GM23338 (cell line): ENCODE data around the gene MSH3. TPM values are rescaled to one million over a fixed set of nuclear protein-coding genes. Genes with fewer than 3 reads are reported as not detected.

Experiments
- ATAC-seq: fragments of 200-7000 bp; cut with Tn5 transposase; 3 replicates; pipeline ENCODE4 v1.9.1; 2020
- DNase-seq: peaks from one replicate; pipeline ENCODE4 v3.0.0-alpha.2; 2015; ENCODE audit warnings: low spot score
- H2AFZ ChIP-seq: fragments of 200-600 bp; sonication (generic); 2 replicates; pipeline ENCODE4 v1.8.0; 2016; ENCODE audit warnings: antibody characterized with exemption, mild to moderate bottlenecking, moderate library complexity
- H3F3A ChIP-seq: fragments of 200-600 bp; sonication (generic); replicated peaks from 2 replicates; pipeline ENCODE4 v1.8.0; 2017; ENCODE audit warnings: antibody characterized with exemption, mixed run types, low read depth
- H3K27ac ChIP-seq: fragments of 200-600 bp; sonication (generic); 2 replicates; pipeline ENCODE4 v1.6.1; 2016; ENCODE audit warnings: low read depth
- H3K27me3 ChIP-seq: fragments of 200-600 bp; sonication (generic); 2 replicates; pipeline ENCODE4 v1.8.0; 2016; ENCODE audit warnings: mild to moderate bottlenecking, mixed run types, moderate library complexity; ENCODE audit not compliant: insufficient read depth
- H3K36me3 ChIP-seq: fragments of 200-600 bp; sonication (generic); 2 replicates; pipeline ENCODE4 v1.8.0; 2016; ENCODE audit warnings: mild to moderate bottlenecking; ENCODE audit not compliant: insufficient read depth
- H3K4me1 ChIP-seq: fragments of 200-600 bp; sonication (generic); 2 replicates; pipeline ENCODE4 v1.8.0; 2016; ENCODE audit warnings: mild to moderate bottlenecking, moderate library complexity; ENCODE audit not compliant: insufficient read depth
- H3K4me2 ChIP-seq: fragments of 200-600 bp; sonication (generic); 2 replicates; pipeline ENCODE4 v1.7.1; 2017; ENCODE audit warnings: mixed run types
- H3K4me3 ChIP-seq: fragments of 200-600 bp; sonication (generic); 2 replicates; pipeline ENCODE4 v1.6.1; 2016; ENCODE audit warnings: mixed run types
- H3K79me2 ChIP-seq: fragments of 200-600 bp; sonication (generic); replicated peaks from 2 replicates; pipeline ENCODE4 v1.8.0; 2017; ENCODE audit warnings: mild to moderate bottlenecking; ENCODE audit not compliant: insufficient read depth
- H3K9me2 ChIP-seq: fragments of 200-600 bp; sonication (generic); 2 replicates; pipeline ENCODE4 v1.8.0; 2017; ENCODE audit not compliant: insufficient read depth
- H4K20me1 ChIP-seq: fragments of 200-600 bp; sonication (generic); replicated peaks from 2 replicates; pipeline ENCODE4 v1.8.0; 2017; ENCODE audit warnings: mild to moderate bottlenecking; ENCODE audit not compliant: insufficient read depth
- H3K27ac Mint-ChIP-seq: 2 replicates; pipeline ENCODE4 v1.8.0; 2020; ENCODE audit warnings: inconsistent platforms, mild to moderate bottlenecking, moderate library complexity, mixed read lengths
- H3K27me3 Mint-ChIP-seq: 3 replicates; pipeline ENCODE4 v1.8.0; 2022; ENCODE audit warnings: low read depth, mild to moderate bottlenecking, moderate library complexity, mixed read lengths, inconsistent platforms; ENCODE audit not compliant: insufficient read depth, poor library complexity
- H3K36me3 Mint-ChIP-seq: 3 replicates; pipeline ENCODE4 v1.8.0; 2021; ENCODE audit warnings: low read depth, mild to moderate bottlenecking, inconsistent platforms, moderate library complexity, mixed read lengths
- H3K4me1 Mint-ChIP-seq: 3 replicates; pipeline ENCODE4 v1.8.0; 2020; ENCODE audit warnings: mild to moderate bottlenecking, inconsistent platforms, mixed read lengths
- H3K4me3 Mint-ChIP-seq: 3 replicates; pipeline ENCODE4 v1.8.0; 2021; ENCODE audit warnings: moderate library complexity, mild to moderate bottlenecking, inconsistent platforms, mixed read lengths
- H3K9me3 Mint-ChIP-seq: 3 replicates; pipeline ENCODE4 v1.8.0; 2020; ENCODE audit warnings: moderate library complexity, mild to moderate bottlenecking, inconsistent platforms, mixed read lengths
- CREB1 ChIP-seq: fragments of 250-450 bp; sonication (Bioruptor Pico); IDR thresholded peaks from 2 replicates; pipeline ENCODE4 v1.5.0; 2020; ENCODE audit warnings: low read depth, mild to moderate bottlenecking, moderate library complexity
- ETS1 ChIP-seq: IDR thresholded peaks from 2 replicates; pipeline ENCODE4 v1.6.1; 2016; ENCODE audit warnings: antibody characterized with exemption
- EZH2 ChIP-seq: fragments of 200-600 bp; sonication (generic); IDR thresholded peaks from one replicate; pipeline ENCODE4 v1.8.0; 2017; ENCODE audit warnings: antibody characterized with exemption, mild to moderate bottlenecking, low read depth; ENCODE audit not compliant: unreplicated experiment
- EZH2phosphoT487 ChIP-seq: fragments of 200-600 bp; sonication (generic); IDR thresholded peaks from one replicate; pipeline ENCODE4 v1.8.1; 2018; ENCODE audit warnings: antibody characterized with exemption; ENCODE audit not compliant: unreplicated experiment
- JUNB ChIP-seq: IDR thresholded peaks from one replicate; pipeline ENCODE4 v1.6.1; 2016; ENCODE audit warnings: antibody characterized with exemption; ENCODE audit not compliant: unreplicated experiment
- NANOG ChIP-seq: IDR thresholded peaks from 2 replicates; pipeline ENCODE4 v1.6.1; 2016; ENCODE audit warnings: antibody characterized with exemption, borderline replicate concordance
- POLR2AphosphoS5 ChIP-seq: IDR thresholded peaks from 2 replicates; pipeline ENCODE4 v1.6.1; 2016; ENCODE audit warnings: antibody characterized with exemption, low read depth
- REST ChIP-seq: IDR thresholded peaks from one replicate; pipeline ENCODE4 v1.6.1; 2018; ENCODE audit warnings: antibody characterized with exemption; ENCODE audit not compliant: unreplicated experiment
- STAT1 ChIP-seq: IDR thresholded peaks from one replicate; pipeline ENCODE4 v1.6.1; 2016; ENCODE audit warnings: antibody characterized with exemption; ENCODE audit not compliant: unreplicated experiment
- ZNF114 ChIP-seq: fragments of 250-450 bp; sonication (Bioruptor Pico); IDR thresholded peaks from 2 replicates; pipeline ENCODE4 v1.5.0; 2020; ENCODE audit warnings: mild to moderate bottlenecking, moderate library complexity
- ZNF331 ChIP-seq: fragments of 250-450 bp; sonication (Bioruptor Pico); IDR thresholded peaks from 2 replicates; pipeline ENCODE4 v1.5.0; 2020; ENCODE audit warnings: low read depth, mild to moderate bottlenecking, moderate library complexity
- polyA plus RNA-seq: library from polyadenylated mRNA; unstranded; fragments of >200 nt; fragmentation: Nextera tagmentation; extraction: Ambion mirVana; gene quantifications from 2 replicates; pipeline ENCODE4 v1.2.1, GENCODE V29; 2016
- total RNA-seq: library from RNA; depleted of rRNA; stranded (reverse); fragments of >200 nt; shearing (Covaris generic); gene quantifications from 2 replicates; pipeline ENCODE4 v1.2.3, GENCODE V29; 2014

MSH3 gene
- total and polyA plus RNA-seq, 2 experiments from 2014 or later = 13.3 to 16.6 TPM

GRCh38 chr5:80697100-80697499 is 42.6 kb downstream of the MSH3 start (continued):
- TF ChIP-seq JUNB (no peak), POLR2AphosphoS5 (no peak), NANOG (no peak), REST (no peak), ZNF331 (no peak), ZNF114 (CRISPR knock-in tag) (no peak), EZH2phosphoT487 (no peak), STAT1 (no peak), ETS1 (no peak), EZH2 (no peak), CREB1 (CRISPR knock-in tag) (no peak)

GRCh38 chr5:80698369-80698768 is 43.9 kb downstream of the MSH3 start:
- no peaks in the 10 kb centered on the region for H3K9me3 Mint-ChIP-seq
- Histone ChIP-seq H3K36me3 (0 out of 2 replicates have a peak, but pooled peaks cover 4% of the 10 kb centered on the region), H3K4me1 (peaks cover 5% of the 10 kb centered on the region; the same call in 1 of the 2 replicates), H3K4me2 (no peak overlapping the region), H3K27me3 (no peaks in the 10 kb centered on the region), H3F3A (no peaks in the 10 kb centered on the region), H3K27ac (no peak overlapping the region; the same call in 1 of the 2 replicates), H3K79me2 (no peaks in the 10 kb centered on the region), H3K4me3 (no peak overlapping the region), H2AFZ (no peak overlapping the region), H4K20me1 (no peaks in the 10 kb centered on the region), H3K9me2 (no peaks in the 10 kb centered on the region)
- ATAC-seq (no peak), DNase-seq (no peak)
- peaks cover 5% of the 10 kb centered on the region; the same call in 2 of the 3 replicates for H3K4me1 Mint-ChIP-seq
- H3K36me3 Mint-ChIP-seq = no peaks in the 10 kb centered on the region; the same call in 1 of the 3 replicates
- H3K27me3 Mint-ChIP-seq = no peaks in the 10 kb centered on the region
- no peak for TF ChIP-seq EZH2phosphoT487
- no peak overlapping the region for H3K4me3 Mint-ChIP-seq
- H3K27ac Mint-ChIP-seq = peak overlapping the region; percentile 38; the same call in 1 of the 2 replicates
